ENCODE data around the gene EDIL3. TPM values are rescaled to one million over a fixed set of nuclear protein-coding genes. Genes with fewer than 3 reads are reported as not detected.

Gene EDIL3
- total and polyA plus RNA-seq, 10 of the 15 experiments (the other 5 are each of a cell fraction or from before 2014, with no cell fraction given): 0.01 to 0.62 (median 0.20) TPM

DNA sequence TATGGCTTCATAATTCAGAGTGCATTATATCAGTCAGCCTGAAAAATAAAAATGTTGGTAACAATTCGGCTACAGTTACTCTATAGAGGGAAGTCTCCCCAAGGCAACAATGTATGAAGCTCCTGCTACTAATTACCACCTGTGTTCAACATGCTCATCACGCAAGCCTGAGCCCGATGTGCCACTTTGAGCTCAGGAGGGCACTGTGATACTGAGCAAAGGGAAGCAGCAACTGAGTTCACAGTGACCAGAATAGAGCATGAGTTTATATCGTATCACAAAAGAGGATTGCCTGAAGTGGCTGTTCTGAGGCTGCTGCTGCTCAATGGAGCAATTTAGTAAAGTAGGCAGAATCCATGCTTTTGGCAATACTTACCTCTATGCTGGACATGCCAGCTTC is 462.0 kb downstream of the EDIL3 start:
- intact Hi-C loops (cut with micrococcal nuclease; ENCODE audit: unreplicated experiment): no loop called here
- Histone ChIP-seq H3K36me3 (ENCODE audit: control insufficient read depth in 2 of 2, insufficient read depth in 2 of 2, low read length in 1 of 2) (no peaks in the 10 kb centered on the region), H2AFZ (ENCODE audit: control insufficient read depth, low read depth, low read length) (no peak overlapping the region), H3K79me2 (ENCODE audit: control insufficient read depth, insufficient read depth, low read length) (no peaks in the 10 kb centered on the region), H3K4me1 (ENCODE audit: control insufficient read depth, insufficient read depth, low read length) (no peaks in the 10 kb centered on the region), H3K4me3 (no peak overlapping the region), H3K9me3 (replicated peaks; ENCODE audit: control insufficient read depth, insufficient read depth, low read length) (no peaks in the 10 kb centered on the region), H3K9ac (ENCODE audit: control insufficient read depth, insufficient read depth, low read length) (no peak overlapping the region), H3K4me2 (ENCODE audit: control insufficient read depth, insufficient read depth) (no peak overlapping the region), H3K27ac (ENCODE audit: control insufficient read depth, insufficient read depth) (no peak overlapping the region), H4K20me1 (ENCODE audit: control insufficient read depth, insufficient read depth) (no peaks in the 10 kb centered on the region), H3K27me3 (replicated peaks in 1 of 2; ENCODE audit: control insufficient read depth in 2 of 2, insufficient read depth in 2 of 2, low read length in 1 of 2) (peaks cover 0 to 4% of the 10 kb centered on the region in 2 experiments; a peak in 1 of 4 replicates)
- in situ Hi-C loops (cut with MboI): no loop called here
- CTCF ChIA-PET: interaction anchor here (1.2 kb wide), 1 partner anchor 205 kb away, joined by 3 read pairs; no protein-coding TSS in a partner anchor
- ATAC-seq: no peak
- RAD21 ChIA-PET (ENCODE audit: unreplicated experiment): no interaction called here
- no peak for FAIRE-seq
- SMC1A ChIA-PET (ENCODE audit: uncharacterized antibody, unreplicated experiment): interaction anchor here (0.8 kb wide), 1 partner anchor 205 kb away, joined by 3 read pairs; no protein-coding TSS in a partner anchor
- DNase-seq (ENCODE audit: low read depth, low spot score): no peak
- no TSS peak for BruUV-seq (replicated peaks)
- POLR2A ChIA-PET: no interaction called here
- WGBS (ENCODE audit: insufficient coverage, insufficient replicate concordance, low lambda C conversion rate, missing lambda C conversion rate): 34% methylated on average over 4 of the region's 4 CpGs
- TF ChIP-seq MEF2B (IDR thresholded peaks at IDR 0.05; ENCODE audit: partially characterized antibody, poor library complexity, severe bottlenecking) (no peak), STAT1 (conservative IDR thresholded peaks at IDR 0.05) (no peak), SREBF1 (IDR thresholded peaks at IDR 0.05; ENCODE audit: low read length) (no peak), NRF1 (conservative IDR thresholded peaks at IDR 0.05; ENCODE audit: low read depth, low read length) (no peak), MYC (IDR thresholded peaks at IDR 0.05; ENCODE audit: insufficient read depth, insufficient read length, insufficient replicate concordance, low read length, severe bottlenecking) (no peak), JUND (IDR thresholded peaks at IDR 0.05; ENCODE audit: low read depth, low read length) (no peak), ETV6 (conservative IDR thresholded peaks at IDR 0.05 in 1 of 2, IDR thresholded peaks at IDR 0.05 in 1 of 2; ENCODE audit: borderline replicate concordance in 1 of 2, low read depth in 1 of 2) (no peak), RELA (IDR thresholded peaks at IDR 0.05; ENCODE audit: borderline replicate concordance, partially characterized antibody) (no peak), JUNB (IDR thresholded peaks at IDR 0.05) (no peak), PML (IDR thresholded peaks at IDR 0.05; ENCODE audit: low read length) (no peak), RUNX3 (IDR thresholded peaks at IDR 0.05; ENCODE audit: low read length) (no peak)
- TF ChIP-seq, protein P1, sequence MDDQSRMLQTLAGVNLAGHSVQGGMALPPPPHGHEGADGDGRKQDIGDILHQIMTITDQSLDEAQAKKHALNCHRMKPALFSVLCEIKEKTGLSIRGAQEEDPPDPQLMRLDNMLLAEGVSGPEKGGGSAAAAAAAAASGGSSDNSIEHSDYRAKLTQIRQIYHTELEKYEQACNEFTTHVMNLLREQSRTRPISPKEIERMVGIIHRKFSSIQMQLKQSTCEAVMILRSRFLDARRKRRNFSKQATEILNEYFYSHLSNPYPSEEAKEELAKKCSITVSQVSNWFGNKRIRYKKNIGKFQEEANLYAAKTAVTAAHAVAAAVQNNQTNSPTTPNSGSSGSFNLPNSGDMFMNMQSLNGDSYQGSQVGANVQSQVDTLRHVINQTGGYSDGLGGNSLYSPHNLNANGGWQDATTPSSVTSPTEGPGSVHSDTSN (IDR thresholded peaks at IDR 0.05; ENCODE audit: insufficient replicate concordance, low read depth, low read length): no peak
- TF ChIP-seq, protein P2, sequence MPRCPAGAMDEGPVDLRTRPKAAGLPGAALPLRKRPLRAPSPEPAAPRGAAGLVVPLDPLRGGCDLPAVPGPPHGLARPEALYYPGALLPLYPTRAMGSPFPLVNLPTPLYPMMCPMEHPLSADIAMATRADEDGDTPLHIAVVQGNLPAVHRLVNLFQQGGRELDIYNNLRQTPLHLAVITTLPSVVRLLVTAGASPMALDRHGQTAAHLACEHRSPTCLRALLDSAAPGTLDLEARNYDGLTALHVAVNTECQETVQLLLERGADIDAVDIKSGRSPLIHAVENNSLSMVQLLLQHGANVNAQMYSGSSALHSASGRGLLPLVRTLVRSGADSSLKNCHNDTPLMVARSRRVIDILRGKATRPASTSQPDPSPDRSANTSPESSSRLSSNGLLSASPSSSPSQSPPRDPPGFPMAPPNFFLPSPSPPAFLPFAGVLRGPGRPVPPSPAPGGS (IDR thresholded peaks at IDR 0.05; ENCODE audit: borderline replicate concordance, insufficient read depth, low read depth, low read length, poor library complexity, severe bottlenecking): no peak
- TF ChIP-seq, protein P3, sequence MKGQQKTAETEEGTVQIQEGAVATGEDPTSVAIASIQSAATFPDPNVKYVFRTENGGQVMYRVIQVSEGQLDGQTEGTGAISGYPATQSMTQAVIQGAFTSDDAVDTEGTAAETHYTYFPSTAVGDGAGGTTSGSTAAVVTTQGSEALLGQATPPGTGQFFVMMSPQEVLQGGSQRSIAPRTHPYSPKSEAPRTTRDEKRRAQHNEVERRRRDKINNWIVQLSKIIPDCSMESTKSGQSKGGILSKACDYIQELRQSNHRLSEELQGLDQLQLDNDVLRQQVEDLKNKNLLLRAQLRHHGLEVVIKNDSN (IDR thresholded peaks at IDR 0.05; ENCODE audit: borderline replicate concordance, extremely low read length, insufficient read depth, low read depth, low read length): no peak
- TF ChIP-seq, protein P4, sequence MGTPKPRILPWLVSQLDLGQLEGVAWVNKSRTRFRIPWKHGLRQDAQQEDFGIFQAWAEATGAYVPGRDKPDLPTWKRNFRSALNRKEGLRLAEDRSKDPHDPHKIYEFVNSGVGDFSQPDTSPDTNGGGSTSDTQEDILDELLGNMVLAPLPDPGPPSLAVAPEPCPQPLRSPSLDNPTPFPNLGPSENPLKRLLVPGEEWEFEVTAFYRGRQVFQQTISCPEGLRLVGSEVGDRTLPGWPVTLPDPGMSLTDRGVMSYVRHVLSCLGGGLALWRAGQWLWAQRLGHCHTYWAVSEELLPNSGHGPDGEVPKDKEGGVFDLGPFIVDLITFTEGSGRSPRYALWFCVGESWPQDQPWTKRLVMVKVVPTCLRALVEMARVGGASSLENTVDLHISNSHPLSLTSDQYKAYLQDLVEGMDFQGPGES (IDR thresholded peaks at IDR 0.05): no peak
- TF ChIP-seq, protein P5, sequence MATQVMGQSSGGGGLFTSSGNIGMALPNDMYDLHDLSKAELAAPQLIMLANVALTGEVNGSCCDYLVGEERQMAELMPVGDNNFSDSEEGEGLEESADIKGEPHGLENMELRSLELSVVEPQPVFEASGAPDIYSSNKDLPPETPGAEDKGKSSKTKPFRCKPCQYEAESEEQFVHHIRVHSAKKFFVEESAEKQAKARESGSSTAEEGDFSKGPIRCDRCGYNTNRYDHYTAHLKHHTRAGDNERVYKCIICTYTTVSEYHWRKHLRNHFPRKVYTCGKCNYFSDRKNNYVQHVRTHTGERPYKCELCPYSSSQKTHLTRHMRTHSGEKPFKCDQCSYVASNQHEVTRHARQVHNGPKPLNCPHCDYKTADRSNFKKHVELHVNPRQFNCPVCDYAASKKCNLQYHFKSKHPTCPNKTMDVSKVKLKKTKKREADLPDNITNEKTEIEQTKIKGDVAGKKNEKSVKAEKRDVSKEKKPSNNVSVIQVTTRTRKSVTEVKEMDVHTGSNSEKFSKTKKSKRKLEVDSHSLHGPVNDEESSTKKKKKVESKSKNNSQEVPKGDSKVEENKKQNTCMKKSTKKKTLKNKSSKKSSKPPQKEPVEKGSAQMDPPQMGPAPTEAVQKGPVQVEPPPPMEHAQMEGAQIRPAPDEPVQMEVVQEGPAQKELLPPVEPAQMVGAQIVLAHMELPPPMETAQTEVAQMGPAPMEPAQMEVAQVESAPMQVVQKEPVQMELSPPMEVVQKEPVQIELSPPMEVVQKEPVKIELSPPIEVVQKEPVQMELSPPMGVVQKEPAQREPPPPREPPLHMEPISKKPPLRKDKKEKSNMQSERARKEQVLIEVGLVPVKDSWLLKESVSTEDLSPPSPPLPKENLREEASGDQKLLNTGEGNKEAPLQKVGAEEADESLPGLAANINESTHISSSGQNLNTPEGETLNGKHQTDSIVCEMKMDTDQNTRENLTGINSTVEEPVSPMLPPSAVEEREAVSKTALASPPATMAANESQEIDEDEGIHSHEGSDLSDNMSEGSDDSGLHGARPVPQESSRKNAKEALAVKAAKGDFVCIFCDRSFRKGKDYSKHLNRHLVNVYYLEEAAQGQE (IDR thresholded peaks at IDR 0.05; ENCODE audit: low read depth, low read length): no peak
